ENCODE measurements around the gene FAM89B. TPM values are rescaled to one million over a fixed set of nuclear protein-coding genes. Genes with fewer than 3 reads are reported as not detected.
A peak's percentile ranks its signal among the peaks of the same experiment; 100 is the strongest.

Gene FAM89B
- total and polyA plus RNA-seq, 2 donors (not counting 1 experiment from before 2014, with no cell fraction given), result 17.5 to 18.2 TPM

GRCh38 chr11:65529475-65530156 lies 42.7 kb upstream of the FAM89B start:
- Histone ChIP-seq H2AFZ (ENCODE audit: low read length) (no peak overlapping the region), H3K4me1 (ENCODE audit: control insufficient read depth, extremely low read depth, insufficient read depth, low read length) (peaks cover 4% of the 10 kb centered on the region), H3K79me2 (ENCODE audit: control insufficient read depth, insufficient read depth, low read length) (peaks cover 25% of the 10 kb centered on the region), H3K4me2 (ENCODE audit: extremely low read depth, insufficient read depth, low read length) (no peak overlapping the region), H3K27ac (ENCODE audit: insufficient read depth, low read length) (no peak overlapping the region), H3K9me3 (ENCODE audit: control insufficient read depth, insufficient read depth, low read depth, low read length) (no peaks in the 10 kb centered on the region), H4K20me1 (ENCODE audit: control insufficient read depth, extremely low read depth, insufficient read depth, low read length) (no peaks in the 10 kb centered on the region), H3K36me3 (ENCODE audit: control insufficient read depth, insufficient read depth, low read length) (peaks cover 38% of the 10 kb centered on the region), H3K27me3 (ENCODE audit: control insufficient read depth, insufficient read depth, low read length) (no peaks in the 10 kb centered on the region), H3K9ac (ENCODE audit: insufficient read depth, low read length) (no peak overlapping the region), H3K4me3 (replicated peaks in 1 of 4; ENCODE audit: control extremely low read depth in 1 of 4, insufficient read depth in 1 of 4, low read depth in 3 of 4, low read length in 4 of 4) (no peak overlapping the region)
- DNase-seq (ENCODE audit: low read depth in 2 of 2), result no peak
- no peak for TF ChIP-seq CTCF (conservative IDR thresholded peaks at IDR 0.05 in 1 of 2, IDR thresholded peaks at IDR 0.05 in 1 of 2; ENCODE audit: low read depth in 1 of 2, low read length in 2 of 2)
- no peak for TF ChIP-seq EZH2 (IDR thresholded peaks at IDR 0.05; ENCODE audit: low read length, missing control alignments)

- Histone ChIP-seq H2AFZ (ENCODE audit: low read length) (no peak overlapping the region), H3K36me3 (ENCODE audit: control insufficient read depth, insufficient read depth, low read length) (peaks cover 42% of the 10 kb centered on the region), H3K4me1 (ENCODE audit: control insufficient read depth, extremely low read depth, insufficient read depth, low read length) (peaks cover 4% of the 10 kb centered on the region), H3K9ac (ENCODE audit: insufficient read depth, low read length) (no peak overlapping the region), H3K27me3 (ENCODE audit: control insufficient read depth, insufficient read depth, low read length) (no peaks in the 10 kb centered on the region), H3K9me3 (ENCODE audit: control insufficient read depth, insufficient read depth, low read depth, low read length) (no peaks in the 10 kb centered on the region), H3K4me3 (replicated peaks in 1 of 4; ENCODE audit: control extremely low read depth in 1 of 4, insufficient read depth in 1 of 4, low read depth in 3 of 4, low read length in 4 of 4) (no peak overlapping the region), H3K4me2 (ENCODE audit: extremely low read depth, insufficient read depth, low read length) (no peak overlapping the region), H3K27ac (ENCODE audit: insufficient read depth, low read length) (no peak overlapping the region), H3K79me2 (ENCODE audit: control insufficient read depth, insufficient read depth, low read length) (peaks cover 24% of the 10 kb centered on the region), H4K20me1 (ENCODE audit: control insufficient read depth, extremely low read depth, insufficient read depth, low read length) (no peaks in the 10 kb centered on the region)
- TF ChIP-seq EZH2 (IDR thresholded peaks at IDR 0.05; ENCODE audit: low read length, missing control alignments) (no peak), CTCF (conservative IDR thresholded peaks at IDR 0.05 in 1 of 2, IDR thresholded peaks at IDR 0.05 in 1 of 2; ENCODE audit: low read depth in 1 of 2, low read length in 2 of 2) (peak in 1 of 2 donors; percentile 28)
- no peak for DNase-seq (ENCODE audit: low read depth in 2 of 2)
Measured at GRCh38 chr11:65530157-65530496, 42.2 kb upstream of the FAM89B start.

- no peak for TF ChIP-seq CTCF (conservative IDR thresholded peaks at IDR 0.05 in 1 of 2, IDR thresholded peaks at IDR 0.05 in 1 of 2; ENCODE audit: low read depth in 1 of 2, low read length in 2 of 2)
- TF ChIP-seq EZH2 (IDR thresholded peaks at IDR 0.05; ENCODE audit: low read length, missing control alignments), result no peak
- Histone ChIP-seq H3K4me2 (ENCODE audit: extremely low read depth, insufficient read depth, low read length) (no peak overlapping the region), H3K4me3 (replicated peaks in 1 of 4; ENCODE audit: control extremely low read depth in 1 of 4, insufficient read depth in 1 of 4, low read depth in 3 of 4, low read length in 4 of 4) (no peak overlapping the region), H4K20me1 (ENCODE audit: control insufficient read depth, extremely low read depth, insufficient read depth, low read length) (no peaks in the 10 kb centered on the region), H3K27ac (ENCODE audit: insufficient read depth, low read length) (no peak overlapping the region), H3K9me3 (ENCODE audit: control insufficient read depth, insufficient read depth, low read depth, low read length) (no peaks in the 10 kb centered on the region), H3K27me3 (ENCODE audit: control insufficient read depth, insufficient read depth, low read length) (no peaks in the 10 kb centered on the region), H3K9ac (ENCODE audit: insufficient read depth, low read length) (no peak overlapping the region), H3K4me1 (ENCODE audit: control insufficient read depth, extremely low read depth, insufficient read depth, low read length) (no peaks in the 10 kb centered on the region), H3K36me3 (ENCODE audit: control insufficient read depth, insufficient read depth, low read length) (peaks cover 53% of the 10 kb centered on the region), H3K79me2 (ENCODE audit: control insufficient read depth, insufficient read depth, low read length) (peaks cover 3% of the 10 kb centered on the region), H2AFZ (ENCODE audit: low read length) (no peak overlapping the region)
- no peak for DNase-seq (ENCODE audit: low read depth in 2 of 2)
Measured at GRCh38 chr11:65532388-65533064, 39.8 kb upstream of the FAM89B start.

Measured in fibroblast of lung (primary cell).